ENCODE data around the gene DNAH17.

DNA sequence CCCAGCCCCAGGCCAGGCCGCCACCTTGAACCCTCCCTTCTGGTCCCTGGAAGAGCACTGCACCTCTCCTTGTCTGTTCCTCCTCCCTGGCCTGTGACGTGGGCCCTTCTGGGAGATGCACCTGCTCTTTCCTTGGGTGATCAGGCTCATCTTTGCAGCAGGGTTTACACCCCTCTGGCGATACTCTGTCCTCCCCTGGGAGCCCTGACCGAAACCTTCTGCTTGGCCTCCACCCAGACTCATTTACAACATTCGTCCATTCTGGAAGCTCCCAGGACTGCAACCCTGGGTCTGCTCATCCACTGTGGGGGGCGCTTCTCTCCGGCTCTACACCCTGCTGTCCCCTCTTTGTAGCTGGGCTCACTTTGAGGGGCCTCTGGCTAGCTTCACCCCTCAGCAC, 125.4 kb downstream of the DNAH17 start:
- TF ChIP-seq, protein P1, sequence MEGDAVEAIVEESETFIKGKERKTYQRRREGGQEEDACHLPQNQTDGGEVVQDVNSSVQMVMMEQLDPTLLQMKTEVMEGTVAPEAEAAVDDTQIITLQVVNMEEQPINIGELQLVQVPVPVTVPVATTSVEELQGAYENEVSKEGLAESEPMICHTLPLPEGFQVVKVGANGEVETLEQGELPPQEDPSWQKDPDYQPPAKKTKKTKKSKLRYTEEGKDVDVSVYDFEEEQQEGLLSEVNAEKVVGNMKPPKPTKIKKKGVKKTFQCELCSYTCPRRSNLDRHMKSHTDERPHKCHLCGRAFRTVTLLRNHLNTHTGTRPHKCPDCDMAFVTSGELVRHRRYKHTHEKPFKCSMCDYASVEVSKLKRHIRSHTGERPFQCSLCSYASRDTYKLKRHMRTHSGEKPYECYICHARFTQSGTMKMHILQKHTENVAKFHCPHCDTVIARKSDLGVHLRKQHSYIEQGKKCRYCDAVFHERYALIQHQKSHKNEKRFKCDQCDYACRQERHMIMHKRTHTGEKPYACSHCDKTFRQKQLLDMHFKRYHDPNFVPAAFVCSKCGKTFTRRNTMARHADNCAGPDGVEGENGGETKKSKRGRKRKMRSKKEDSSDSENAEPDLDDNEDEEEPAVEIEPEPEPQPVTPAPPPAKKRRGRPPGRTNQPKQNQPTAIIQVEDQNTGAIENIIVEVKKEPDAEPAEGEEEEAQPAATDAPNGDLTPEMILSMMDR (IDR thresholded peaks at IDR 0.05) = no peak
- no peak for TF ChIP-seq POLR2AphosphoS5 (IDR thresholded peaks at IDR 0.05; ENCODE audit: insufficient read depth in 1 of 2, low read depth in 1 of 2)
- no peak for TF ChIP-seq POLR2A (IDR thresholded peaks at IDR 0.05)

All from vagina (tissue), 2 donors.